HepG2 (cell line): ENCODE results near the gene SNX18.

Source experiments
- CHD4 ChIP-seq: fragments of 200-600 bp; sonication (generic); IDR thresholded peaks from 2 replicates; pipeline ENCODE4 v1.7.0; 2017; ENCODE audit warnings: mild to moderate bottlenecking, low read length, borderline replicate concordance
- POGZ ChIP-seq: sonication (generic); formaldehyde crosslinking; IDR thresholded peaks from 2 replicates; pipeline ENCODE4 v1.4.0; 2020; ENCODE audit warnings: mild to moderate bottlenecking, missing genetic modification reagents
- POLR2A ChIP-seq, 2 experiments: IDR thresholded peaks; 2 replicates each; pipeline ENCODE4 v1.6.1; 2011; ENCODE audit warnings: low read depth in 2 of 2, low read length in 2 of 2, mild to moderate bottlenecking in 1 of 2, moderate library complexity in 1 of 2; ENCODE audit not compliant: insufficient read depth in 1 of 2
- TF ChIP-seq, protein P1 (sequence below): sonication (generic); formaldehyde crosslinking; IDR thresholded peaks from 2 replicates; pipeline ENCODE4 v1.8.1; 2022; ENCODE audit warnings: low read depth, mild to moderate bottlenecking, missing genetic modification reagents
- TF ChIP-seq, protein P2 (sequence below), 2 experiments: IDR thresholded peaks; 2 replicates each; pipeline ENCODE4 v1.6.1; 2011 to 2012; ENCODE audit warnings: low read length in 2 of 2, borderline replicate concordance in 1 of 2, low read depth in 1 of 2, mild to moderate bottlenecking in 1 of 2, moderate library complexity in 1 of 2
- TF ChIP-seq, protein P3 (sequence below): sonication (generic); formaldehyde crosslinking; IDR thresholded peaks from 2 replicates; pipeline ENCODE4 v1.5.0; 2020; ENCODE audit warnings: mild to moderate bottlenecking, missing genetic modification reagents, moderate library complexity

DNA sequence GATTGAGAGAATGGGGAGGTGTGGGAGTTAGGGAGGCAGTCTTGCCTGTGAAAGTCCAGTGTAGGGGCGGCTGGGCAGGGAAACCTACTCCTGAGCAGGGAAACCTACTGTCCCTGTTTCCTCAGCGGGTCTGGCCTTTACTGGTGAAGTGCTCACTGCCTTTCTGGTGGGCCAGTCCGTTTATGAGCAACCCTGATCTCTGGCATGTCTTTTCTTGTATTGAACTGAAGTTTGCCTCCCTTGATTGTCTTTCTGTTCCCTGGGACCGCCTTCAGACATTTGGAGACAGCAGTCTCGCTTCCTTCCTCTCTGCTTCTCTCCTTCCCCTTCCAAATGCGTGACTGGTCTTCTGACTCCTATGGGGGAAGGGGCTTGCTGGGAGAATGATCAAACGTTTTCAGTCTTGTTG is 2.9 kb downstream of the SNX18 start:
- TF ChIP-seq, protein P1, sequence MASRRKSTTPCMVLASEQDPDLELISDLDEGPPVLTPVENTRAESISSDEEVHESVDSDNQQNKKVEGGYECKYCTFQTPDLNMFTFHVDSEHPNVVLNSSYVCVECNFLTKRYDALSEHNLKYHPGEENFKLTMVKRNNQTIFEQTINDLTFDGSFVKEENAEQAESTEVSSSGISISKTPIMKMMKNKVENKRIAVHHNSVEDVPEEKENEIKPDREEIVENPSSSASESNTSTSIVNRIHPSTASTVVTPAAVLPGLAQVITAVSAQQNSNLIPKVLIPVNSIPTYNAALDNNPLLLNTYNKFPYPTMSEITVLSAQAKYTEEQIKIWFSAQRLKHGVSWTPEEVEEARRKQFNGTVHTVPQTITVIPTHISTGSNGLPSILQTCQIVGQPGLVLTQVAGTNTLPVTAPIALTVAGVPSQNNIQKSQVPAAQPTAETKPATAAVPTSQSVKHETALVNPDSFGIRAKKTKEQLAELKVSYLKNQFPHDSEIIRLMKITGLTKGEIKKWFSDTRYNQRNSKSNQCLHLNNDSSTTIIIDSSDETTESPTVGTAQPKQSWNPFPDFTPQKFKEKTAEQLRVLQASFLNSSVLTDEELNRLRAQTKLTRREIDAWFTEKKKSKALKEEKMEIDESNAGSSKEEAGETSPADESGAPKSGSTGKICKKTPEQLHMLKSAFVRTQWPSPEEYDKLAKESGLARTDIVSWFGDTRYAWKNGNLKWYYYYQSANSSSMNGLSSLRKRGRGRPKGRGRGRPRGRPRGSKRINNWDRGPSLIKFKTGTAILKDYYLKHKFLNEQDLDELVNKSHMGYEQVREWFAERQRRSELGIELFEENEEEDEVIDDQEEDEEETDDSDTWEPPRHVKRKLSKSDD (CRISPR knock-in tag), result no peak
- TF ChIP-seq CHD4 (no peak), POLR2A (IDR thresholded peaks at IDR 0.05; ENCODE audit: insufficient read depth in 1 of 2, low read depth in 2 of 2, low read length in 2 of 2) (no peak), POGZ (CRISPR knock-in tag) (no peak)
- TF ChIP-seq, protein P2, sequence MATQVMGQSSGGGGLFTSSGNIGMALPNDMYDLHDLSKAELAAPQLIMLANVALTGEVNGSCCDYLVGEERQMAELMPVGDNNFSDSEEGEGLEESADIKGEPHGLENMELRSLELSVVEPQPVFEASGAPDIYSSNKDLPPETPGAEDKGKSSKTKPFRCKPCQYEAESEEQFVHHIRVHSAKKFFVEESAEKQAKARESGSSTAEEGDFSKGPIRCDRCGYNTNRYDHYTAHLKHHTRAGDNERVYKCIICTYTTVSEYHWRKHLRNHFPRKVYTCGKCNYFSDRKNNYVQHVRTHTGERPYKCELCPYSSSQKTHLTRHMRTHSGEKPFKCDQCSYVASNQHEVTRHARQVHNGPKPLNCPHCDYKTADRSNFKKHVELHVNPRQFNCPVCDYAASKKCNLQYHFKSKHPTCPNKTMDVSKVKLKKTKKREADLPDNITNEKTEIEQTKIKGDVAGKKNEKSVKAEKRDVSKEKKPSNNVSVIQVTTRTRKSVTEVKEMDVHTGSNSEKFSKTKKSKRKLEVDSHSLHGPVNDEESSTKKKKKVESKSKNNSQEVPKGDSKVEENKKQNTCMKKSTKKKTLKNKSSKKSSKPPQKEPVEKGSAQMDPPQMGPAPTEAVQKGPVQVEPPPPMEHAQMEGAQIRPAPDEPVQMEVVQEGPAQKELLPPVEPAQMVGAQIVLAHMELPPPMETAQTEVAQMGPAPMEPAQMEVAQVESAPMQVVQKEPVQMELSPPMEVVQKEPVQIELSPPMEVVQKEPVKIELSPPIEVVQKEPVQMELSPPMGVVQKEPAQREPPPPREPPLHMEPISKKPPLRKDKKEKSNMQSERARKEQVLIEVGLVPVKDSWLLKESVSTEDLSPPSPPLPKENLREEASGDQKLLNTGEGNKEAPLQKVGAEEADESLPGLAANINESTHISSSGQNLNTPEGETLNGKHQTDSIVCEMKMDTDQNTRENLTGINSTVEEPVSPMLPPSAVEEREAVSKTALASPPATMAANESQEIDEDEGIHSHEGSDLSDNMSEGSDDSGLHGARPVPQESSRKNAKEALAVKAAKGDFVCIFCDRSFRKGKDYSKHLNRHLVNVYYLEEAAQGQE (IDR thresholded peaks at IDR 0.05; ENCODE audit: borderline replicate concordance in 1 of 2, low read depth in 1 of 2, low read length in 2 of 2), result no peak
- TF ChIP-seq, protein P3, sequence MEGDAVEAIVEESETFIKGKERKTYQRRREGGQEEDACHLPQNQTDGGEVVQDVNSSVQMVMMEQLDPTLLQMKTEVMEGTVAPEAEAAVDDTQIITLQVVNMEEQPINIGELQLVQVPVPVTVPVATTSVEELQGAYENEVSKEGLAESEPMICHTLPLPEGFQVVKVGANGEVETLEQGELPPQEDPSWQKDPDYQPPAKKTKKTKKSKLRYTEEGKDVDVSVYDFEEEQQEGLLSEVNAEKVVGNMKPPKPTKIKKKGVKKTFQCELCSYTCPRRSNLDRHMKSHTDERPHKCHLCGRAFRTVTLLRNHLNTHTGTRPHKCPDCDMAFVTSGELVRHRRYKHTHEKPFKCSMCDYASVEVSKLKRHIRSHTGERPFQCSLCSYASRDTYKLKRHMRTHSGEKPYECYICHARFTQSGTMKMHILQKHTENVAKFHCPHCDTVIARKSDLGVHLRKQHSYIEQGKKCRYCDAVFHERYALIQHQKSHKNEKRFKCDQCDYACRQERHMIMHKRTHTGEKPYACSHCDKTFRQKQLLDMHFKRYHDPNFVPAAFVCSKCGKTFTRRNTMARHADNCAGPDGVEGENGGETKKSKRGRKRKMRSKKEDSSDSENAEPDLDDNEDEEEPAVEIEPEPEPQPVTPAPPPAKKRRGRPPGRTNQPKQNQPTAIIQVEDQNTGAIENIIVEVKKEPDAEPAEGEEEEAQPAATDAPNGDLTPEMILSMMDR (CRISPR knock-in tag), result no peak
